Activated gamma-delta T cell treated with Interleukin-2 at 50 U/mL for 16 hours (primary cell): ENCODE data around the gene ZNF687.
"Not testable (repeated sequence)": the region's sequence is repeated elsewhere in the genome, so short reads cannot be mapped to it uniquely, and the experiment has no call there.

Experiments
- DNase-seq: peaks from one replicate; pipeline ENCODE4 v3.0.0-alpha.2; 2020

ZNF687 gene

GRCh38 chr1:151281969-151282882 is at the start of gene ZNF687:
Gene ZNF687, plus strand, starts transcription at chr1:151282299. Its CDS starts 3,993 bp downstream, at chr1:151286292.
- peak; percentile 99 for DNase-seq

- no peak for DNase-seq
These were observed 46.9 kb upstream of the ZNF687 start for GRCh38 chr1:151235235-151235634.

- no peak for DNase-seq
These were observed 44.2 kb upstream of the ZNF687 start for GRCh38 chr1:151237678-151238466.

DNA sequence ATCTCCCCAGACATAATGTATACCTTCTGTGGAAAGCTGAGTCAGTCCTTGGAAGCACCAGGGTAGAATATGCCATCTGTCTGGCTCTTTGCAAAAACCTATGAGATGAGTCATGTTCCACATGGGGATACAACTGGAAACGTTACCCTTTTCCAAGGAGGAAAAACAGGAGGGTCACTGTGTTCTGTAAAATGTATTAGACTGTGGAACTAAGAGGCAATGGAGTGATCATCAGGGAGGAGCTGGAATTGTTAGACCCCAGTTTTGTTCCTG is 43.7 kb upstream of the ZNF687 start:
- no peak for DNase-seq

GRCh38 chr1:151242442-151242841 is 39.7 kb upstream of the ZNF687 start:
- no peak for DNase-seq

DNA sequence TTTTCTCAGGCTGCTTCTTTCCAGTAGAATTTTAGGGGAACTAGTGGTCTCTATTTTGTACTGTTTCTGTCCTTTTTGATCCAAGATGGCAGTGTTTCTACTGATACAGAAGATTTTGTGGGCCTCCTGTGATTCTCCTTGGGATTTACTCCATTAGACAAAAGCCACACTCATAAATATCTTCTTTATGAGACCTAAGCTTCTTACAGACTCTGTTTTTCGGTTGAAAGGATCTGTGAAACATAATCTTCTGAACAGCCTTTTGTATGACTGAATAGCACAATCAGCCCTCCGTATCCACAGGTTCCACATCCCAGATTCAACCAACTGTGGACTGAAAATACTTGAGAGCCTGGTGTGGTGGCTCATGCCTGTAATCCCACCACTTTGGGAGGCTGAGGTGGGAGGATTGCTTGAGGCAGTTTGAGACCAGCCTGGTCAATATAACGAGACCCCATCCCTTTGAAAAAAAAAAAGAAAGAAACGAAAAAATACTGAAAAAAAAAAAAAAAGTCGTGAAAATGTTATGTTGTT is 38.3 kb upstream of the ZNF687 start:
- DNase-seq: no peak

- no peak for DNase-seq
These were observed 35.3 kb upstream of the ZNF687 start for GRCh38 chr1:151246786-151247185.

DNA sequence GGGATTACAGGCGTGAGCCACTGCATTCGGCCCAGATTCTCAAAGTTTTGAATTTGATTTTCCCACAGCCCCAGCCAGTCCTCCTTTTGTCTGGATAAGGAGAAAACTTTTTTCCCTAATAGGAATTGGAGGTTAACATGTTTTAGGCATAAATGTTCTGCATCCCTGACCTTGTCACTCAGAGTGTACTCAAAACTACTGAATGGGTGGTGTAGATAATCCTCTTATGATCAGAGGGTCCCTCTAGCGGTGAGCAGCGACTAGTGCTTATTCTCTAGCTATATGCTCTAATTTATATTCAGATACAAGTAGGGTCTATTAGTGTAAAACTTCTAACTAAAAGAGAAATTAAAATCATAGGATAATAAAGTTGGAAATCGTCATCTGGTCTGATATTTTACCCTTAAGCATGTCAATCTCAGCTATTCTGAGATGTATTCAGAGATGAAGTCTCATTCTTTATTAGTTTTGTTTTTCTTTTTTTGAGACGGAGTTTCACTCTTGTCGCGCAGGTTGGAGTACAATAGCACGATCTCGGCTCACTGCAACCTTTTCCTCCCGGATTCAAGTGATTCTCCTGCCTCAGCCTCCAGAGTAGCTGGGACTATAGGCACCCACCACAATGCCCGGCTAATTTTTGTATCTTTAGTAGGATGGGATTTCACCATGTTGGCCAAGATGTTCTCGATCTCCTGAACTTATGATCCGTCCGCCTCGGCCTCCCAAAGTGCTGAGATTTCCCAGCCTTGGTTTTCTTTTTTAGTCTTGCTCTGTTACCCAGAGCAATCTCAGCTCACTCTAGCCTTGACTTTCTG is 30.2 kb upstream of the ZNF687 start:
- peak; percentile 62 for DNase-seq

- DNase-seq: peak; percentile 91
These were observed 27.6 kb upstream of the ZNF687 start, which contains the start of gene PSMD4 for GRCh38 chr1:151254217-151255213. Gene PSMD4, plus strand, starts transcription at chr1:151254734. Its CDS starts 49 bp downstream, at chr1:151254783.

DNA sequence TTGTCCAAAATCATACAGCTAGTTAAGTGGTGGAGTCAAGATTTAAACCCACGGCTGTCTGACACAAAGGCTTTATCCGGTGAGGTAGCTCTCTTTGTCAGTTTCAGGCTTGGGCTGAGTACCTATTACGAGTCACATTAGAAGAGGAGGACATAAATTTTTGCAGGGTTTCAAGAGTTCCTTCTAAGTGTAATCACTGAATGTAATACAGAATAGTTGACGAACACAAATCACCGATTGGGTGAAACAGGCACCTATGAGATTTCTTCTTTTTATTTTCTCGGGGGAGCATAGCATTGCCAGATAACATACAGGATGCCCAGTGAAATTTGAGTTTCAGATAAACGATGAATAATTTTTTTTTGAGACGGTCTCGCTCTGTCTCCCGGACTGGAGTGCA is 26.7 kb upstream of the ZNF687 start:
- DNase-seq: no peak

- no peak for DNase-seq
These were observed 22.7 kb upstream of the ZNF687 start for GRCh38 chr1:151259351-151259750.

- no peak for DNase-seq
These were observed 16.5 kb upstream of the ZNF687 start for GRCh38 chr1:151265446-151266236.

GRCh38 chr1:151266315-151266714 is 15.8 kb upstream of the ZNF687 start:
- no peak for DNase-seq

GRCh38 chr1:151266821-151267220 is 15.3 kb upstream of the ZNF687 start:
- no peak for DNase-seq

DNA sequence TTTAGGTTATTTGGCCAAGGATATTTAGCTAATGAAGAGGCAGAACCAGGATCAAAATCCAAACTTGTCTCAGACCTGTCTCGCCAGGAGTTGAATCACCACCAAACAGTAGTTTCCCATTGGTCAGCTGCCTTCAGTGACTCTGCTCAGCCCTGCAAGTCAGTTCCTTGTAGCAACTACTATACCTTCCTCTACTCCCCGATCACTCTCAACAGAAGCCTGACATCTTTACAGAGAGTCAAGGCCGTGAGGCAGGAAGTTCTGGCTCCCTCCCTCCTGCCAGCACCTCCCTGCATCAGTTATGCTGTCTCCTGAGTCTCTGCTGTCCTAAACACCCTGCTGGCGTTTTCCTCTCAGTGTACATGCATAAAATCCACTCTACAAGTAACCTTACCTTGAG is 14.3 kb upstream of the ZNF687 start:
- DNase-seq: no peak

DNA sequence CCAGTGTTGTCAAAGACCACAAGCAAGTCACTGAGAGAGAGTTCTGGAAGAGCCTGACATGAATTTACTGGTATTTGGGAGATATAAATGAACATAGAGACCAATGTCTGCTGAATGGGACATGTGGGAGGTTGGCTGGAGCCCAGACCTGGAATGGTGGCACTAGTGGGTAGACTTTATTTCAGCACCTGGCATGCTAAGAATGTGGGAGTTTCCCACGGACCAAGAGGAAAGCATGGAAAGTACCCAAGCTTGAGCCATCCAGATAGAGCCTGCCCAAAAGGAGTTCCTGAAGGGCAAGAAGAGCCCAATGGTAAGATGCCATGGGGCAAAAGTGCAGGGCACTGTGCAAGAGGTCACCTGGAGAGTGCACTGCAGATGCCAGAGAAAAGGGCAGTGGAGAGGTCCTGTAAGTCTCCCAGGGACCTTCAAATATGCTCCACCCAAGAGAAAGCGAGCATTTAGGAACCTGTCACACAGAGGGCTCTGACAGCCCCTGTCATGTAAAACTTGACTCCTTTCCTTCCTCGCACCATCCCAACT is 8.1 kb upstream of the ZNF687 start:
- no peak for DNase-seq

DNA sequence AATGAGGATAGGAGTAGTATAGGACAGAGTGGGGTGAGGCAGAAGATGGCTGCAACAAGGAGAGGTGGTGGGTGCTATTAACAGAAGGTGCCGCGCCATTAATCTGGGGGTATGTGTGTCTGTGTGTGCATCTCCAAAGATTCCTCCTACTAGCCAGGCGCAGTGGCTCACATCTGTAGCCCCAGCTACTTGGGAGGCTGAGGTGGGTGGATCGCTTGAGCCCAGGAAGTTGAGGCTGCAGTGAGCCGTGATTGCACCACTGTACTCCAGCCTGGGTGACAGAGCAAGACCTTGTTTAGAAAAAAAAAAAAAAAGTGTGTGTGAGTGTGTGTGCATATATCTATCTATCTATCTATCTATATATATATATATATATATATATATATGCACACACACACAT is 6.8 kb upstream of the ZNF687 start:
- not testable (repeated sequence) for DNase-seq

DNA sequence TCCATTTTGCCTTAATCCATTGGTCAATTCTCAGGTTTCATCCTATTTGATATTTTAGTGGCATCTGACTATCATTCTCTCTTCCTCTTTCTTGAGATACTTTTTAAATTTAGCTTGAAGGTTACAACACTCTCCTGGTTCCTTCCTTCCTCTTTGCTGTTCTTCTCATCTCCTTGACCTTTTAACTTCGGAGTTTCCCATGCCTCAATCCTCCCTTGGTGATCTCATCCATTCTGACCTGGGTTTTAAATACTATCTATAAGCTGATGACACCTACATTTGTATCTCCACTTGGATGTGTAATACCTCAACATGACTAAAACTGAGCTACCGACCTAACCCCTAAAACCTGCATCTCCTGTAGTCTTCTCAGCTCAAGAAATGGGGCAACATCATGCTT is 4.8 kb upstream of the ZNF687 start:
- no peak for DNase-seq

DNA sequence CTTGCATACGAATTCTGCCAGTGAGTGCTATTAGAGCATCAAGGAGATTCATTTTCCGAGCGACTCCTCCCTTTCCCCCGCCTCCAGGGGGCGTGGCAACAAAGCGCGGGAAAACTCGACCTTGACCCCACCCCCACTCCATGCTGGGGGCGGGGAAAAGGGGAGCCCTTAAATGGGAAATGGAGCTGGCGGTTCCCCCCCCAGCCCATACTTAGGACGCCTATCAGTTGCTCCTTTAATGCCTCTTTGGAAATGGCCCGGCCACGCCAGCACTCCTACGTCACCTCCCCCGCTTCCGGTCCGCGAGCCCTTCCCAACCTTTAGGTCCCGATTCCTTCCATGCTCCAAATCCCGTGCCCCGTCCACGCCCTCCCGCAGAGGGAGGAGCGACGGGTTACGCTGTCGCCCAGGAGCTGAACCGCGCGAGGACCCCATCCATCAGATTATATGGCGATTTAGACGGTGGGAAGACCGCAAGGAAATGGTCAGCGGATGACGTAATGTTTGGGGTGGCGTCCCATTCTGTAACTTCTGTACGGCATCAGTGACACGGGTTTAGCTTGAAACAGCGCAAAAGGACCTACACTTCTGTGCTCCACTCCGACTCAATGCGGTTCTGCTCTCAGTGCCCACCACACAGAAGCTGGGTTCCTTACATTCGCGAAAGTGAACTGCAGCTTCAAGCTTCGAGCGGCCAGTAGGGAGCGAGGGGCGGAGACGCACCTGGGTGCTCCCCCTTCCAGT is 702 bp upstream of the ZNF687 start:
- DNase-seq: peak; percentile 96
